ENCODE data around the gene CCDC68. TPM values are rescaled to one million over a fixed set of nuclear protein-coding genes. Genes with fewer than 3 reads are reported as not detected.

CCDC68 gene
- total and polyA plus RNA-seq, 2 donors (not counting 3 experiments of a cell fraction or from before 2014, with no cell fraction given): 0.72 to 1.0 TPM

- Histone ChIP-seq H3K27me3 (ENCODE audit: control insufficient read depth in 2 of 2, insufficient read depth in 2 of 2, low read length in 2 of 2) (no peaks in the 10 kb centered on the region), H4K20me1 (replicated peaks; ENCODE audit: control insufficient read depth, extremely low read depth, insufficient read depth, low read length) (no peaks in the 10 kb centered on the region), H3K27ac (ENCODE audit: insufficient read depth, low read depth, low read length) (no peak overlapping the region), H3K9ac (replicated peaks; ENCODE audit: extremely low read depth, insufficient read depth, low read length) (no peak overlapping the region), H3K4me2 (ENCODE audit: insufficient read depth, low read length) (no peak overlapping the region), H2AFZ (ENCODE audit: low read depth, low read length) (no peak overlapping the region), H3K9me1 (replicated peaks; ENCODE audit: control insufficient read depth, extremely low read depth, insufficient read depth, low read length) (no peaks in the 10 kb centered on the region), H3K4me3 (replicated peaks in 1 of 3; ENCODE audit: insufficient read depth in 1 of 3, low read depth in 1 of 3, low read length in 3 of 3) (no peak overlapping the region), H3K79me2 (ENCODE audit: control insufficient read depth, insufficient read depth, low read length) (no peaks in the 10 kb centered on the region), H3K9me3 (replicated peaks; ENCODE audit: control insufficient read depth, insufficient read depth, low read length) (no peaks in the 10 kb centered on the region), H3K36me3 (ENCODE audit: control insufficient read depth in 2 of 2, extremely low read depth in 1 of 2, insufficient read depth in 2 of 2, low read length in 2 of 2) (no peaks in the 10 kb centered on the region), H3K4me1 (ENCODE audit: control insufficient read depth, extremely low read depth, insufficient read depth, low read length) (peaks cover 15% of the 10 kb centered on the region)
- FAIRE-seq: no peak
- DNase-seq (ENCODE audit: low read depth, low spot score): no peak
- ChIA-PET POLR2A (no interaction called here), CTCF (interaction anchor here (1.3 to 2.7 kb wide), 2 partner anchors 16 to 271 kb away, joined by 4 to 18 read pairs; no protein-coding TSS in a partner anchor)
- intact Hi-C loops (cut with micrococcal nuclease): no loop called here
- no TSS peak for BruUV-seq (replicated peaks)
- dilution Hi-C loops (cut with MboI; ENCODE audit: extremely low pct_ligation_motif_present, low sequenced_read_pairs): no loop called here
- TF ChIP-seq CTCF (IDR thresholded peaks at IDR 0.05; ENCODE audit: extremely low read depth in 1 of 2, insufficient read depth in 1 of 2, low read depth in 1 of 2, low read length in 2 of 2) (no peak), GATA2 (IDR thresholded peaks at IDR 0.05; ENCODE audit: insufficient read depth, insufficient read length, low read depth, low read length) (no peak), FOS (IDR thresholded peaks at IDR 0.05; ENCODE audit: borderline replicate concordance, insufficient read depth, low read length) (no peak), MAX (IDR thresholded peaks at IDR 0.05; ENCODE audit: insufficient read depth, insufficient read length) (no peak), EZH2 (IDR thresholded peaks at IDR 0.05; ENCODE audit: borderline replicate concordance, low read depth, low read length, severe bottlenecking) (no peak), POLR2A (IDR thresholded peaks at IDR 0.05; ENCODE audit: low read depth, low read length) (no peak), MYC (IDR thresholded peaks at IDR 0.05; ENCODE audit: low read depth, low read length) (no peak), JUN (IDR thresholded peaks at IDR 0.05; ENCODE audit: borderline replicate concordance, insufficient read depth, insufficient read length, low read depth) (no peak), POLR2AphosphoS5 (IDR thresholded peaks at IDR 0.05; ENCODE audit: insufficient read depth, low read depth, low read length) (no peak)
Measured at GRCh38 chr18:54949588-54949987, 9.7 kb downstream of the CCDC68 start.
